ENCODE measurements around the gene SPATA25.
A peak's percentile ranks its signal among the peaks of the same experiment; 100 is the strongest.

Gene SPATA25

GRCh38 chr20:45863543-45864470 is 23.6 kb downstream of the SPATA25 start:
- DNase-seq (ENCODE audit: low read depth): no peak

- no peak for DNase-seq (ENCODE audit: low read depth)
These were observed 26.0 kb downstream of the SPATA25 start for GRCh38 chr20:45861221-45862075.

- no peak for DNase-seq (ENCODE audit: low read depth)
These were observed 26.7 kb downstream of the SPATA25 start for GRCh38 chr20:45860560-45861220.

- no peak for DNase-seq (ENCODE audit: low read depth)
These were observed 27.5 kb downstream of the SPATA25 start for GRCh38 chr20:45859916-45860315.

GRCh38 chr20:45857882-45858216 is 29.6 kb downstream of the SPATA25 start:
- DNase-seq (ENCODE audit: low read depth): no peak

GRCh38 chr20:45857114-45857881 is 30.1 kb downstream of the SPATA25 start, which contains the start of the genes ACOT8 and ZSWIM3:
TSS of gene ACOT8 (minus strand) at chr20:45857392. CDS start at chr20:45857315, 77 bp downstream.
TSS of gene ZSWIM3 (plus strand) at chr20:45857614. CDS start at chr20:45857826, 212 bp downstream.
- peak; percentile 100 for DNase-seq (ENCODE audit: low read depth)

GRCh38 chr20:45853484-45853883 is 33.9 kb downstream of the SPATA25 start:
- no peak for DNase-seq (ENCODE audit: low read depth)

GRCh38 chr20:45852326-45852725 is 35.1 kb downstream of the SPATA25 start:
- DNase-seq (ENCODE audit: low read depth): no peak

GRCh38 chr20:45851501-45851900 is 35.9 kb downstream of the SPATA25 start:
- no peak for DNase-seq (ENCODE audit: low read depth)

- no peak for DNase-seq (ENCODE audit: low read depth)
These were observed 36.5 kb downstream of the SPATA25 start for GRCh38 chr20:45850926-45851325.

- DNase-seq (ENCODE audit: low read depth): no peak
These were observed 37.2 kb downstream of the SPATA25 start for GRCh38 chr20:45850238-45850637.

GRCh38 chr20:45848969-45849582 is 38.3 kb downstream of the SPATA25 start:
- DNase-seq (ENCODE audit: low read depth): no peak

- DNase-seq (ENCODE audit: low read depth): no peak
These were observed 39.0 kb downstream of the SPATA25 start for GRCh38 chr20:45848421-45848820.

- no peak for DNase-seq (ENCODE audit: low read depth)
These were observed 42.0 kb downstream of the SPATA25 start for GRCh38 chr20:45845452-45845851.

GRCh38 chr20:45843506-45843905 is 43.9 kb downstream of the SPATA25 start:
- no peak for DNase-seq (ENCODE audit: low read depth)

- peak; percentile 87 for DNase-seq (ENCODE audit: low read depth)
These were observed 45.1 kb downstream of the SPATA25 start for GRCh38 chr20:45842169-45842812.

- DNase-seq (ENCODE audit: low read depth): no peak
These were observed 45.9 kb downstream of the SPATA25 start for GRCh38 chr20:45841407-45842129.

GRCh38 chr20:45840700-45841198 is 46.7 kb downstream of the SPATA25 start:
- DNase-seq (ENCODE audit: low read depth): no peak

- no peak for DNase-seq (ENCODE audit: low read depth)
These were observed 50.6 kb downstream of the SPATA25 start for GRCh38 chr20:45836841-45837240.

All from GM04504 (cell line).